Lower lobe of right lung (tissue), 2 donors: ENCODE measurements around the gene MEIOB. TPM values are rescaled to one million over a fixed set of nuclear protein-coding genes. Genes with fewer than 3 reads are reported as not detected.

Experiments
- ATAC-seq, 2 donors: fragments of 200-7000 bp; cut with Tn5 transposase; one replicate each; pipeline ENCODE4 v1.9.1; 2020 to 2022; ENCODE audit warnings: mild to moderate bottlenecking in 2 of 2, moderate library complexity in 2 of 2
- DNase-seq: peaks from one replicate; pipeline ENCODE4 v3.0.0-alpha.2; 2020
- H3K27ac ChIP-seq: fragments of 200-600 bp; one replicate; pipeline ENCODE4 v1.8.0; 2022
- H3K27me3 ChIP-seq: fragments of 200-600 bp; one replicate; pipeline ENCODE4 v1.8.0; 2022; ENCODE audit warnings: low read depth
- H3K36me3 ChIP-seq: fragments of 200-600 bp; one replicate; pipeline ENCODE4 v1.8.0; 2022; ENCODE audit warnings: mild to moderate bottlenecking
- H3K4me1 ChIP-seq: fragments of 200-600 bp; one replicate; pipeline ENCODE4 v1.8.0; 2022
- H3K4me3 ChIP-seq: fragments of 200-600 bp; one replicate; pipeline ENCODE4 v1.8.0; 2022; ENCODE audit warnings: mild to moderate bottlenecking
- H3K9me3 ChIP-seq: fragments of 200-600 bp; one replicate; pipeline ENCODE4 v1.8.0; 2022
- intact Hi-C: fragments of 100-400 bp; cut with DNase I; formaldehyde crosslinking; loops from one replicate; pipeline ENCODE4 v1.11.0; 2022
- total RNA-seq: library from RNA; stranded (reverse); fragmentation: NEBNext Ultra II Directional; extraction: Animal tissue kit (Norgen Biotek cat#: 25700); gene quantifications from one replicate; pipeline ENCODE4 v1.2.1, GENCODE V29; 2021
- TF ChIP-seq, protein P1 (sequence below): fragments of 200-600 bp; IDR thresholded peaks from one replicate; pipeline ENCODE4 v1.8.0; 2022; ENCODE audit warnings: antibody characterized with exemption, mild to moderate bottlenecking
- donor health status: DM: no; HTN: yes; CAD: no; lungs with severe emphysema.

The MEIOB gene
- total RNA-seq, 1 donor from 2014 or later: not detected

DNA sequence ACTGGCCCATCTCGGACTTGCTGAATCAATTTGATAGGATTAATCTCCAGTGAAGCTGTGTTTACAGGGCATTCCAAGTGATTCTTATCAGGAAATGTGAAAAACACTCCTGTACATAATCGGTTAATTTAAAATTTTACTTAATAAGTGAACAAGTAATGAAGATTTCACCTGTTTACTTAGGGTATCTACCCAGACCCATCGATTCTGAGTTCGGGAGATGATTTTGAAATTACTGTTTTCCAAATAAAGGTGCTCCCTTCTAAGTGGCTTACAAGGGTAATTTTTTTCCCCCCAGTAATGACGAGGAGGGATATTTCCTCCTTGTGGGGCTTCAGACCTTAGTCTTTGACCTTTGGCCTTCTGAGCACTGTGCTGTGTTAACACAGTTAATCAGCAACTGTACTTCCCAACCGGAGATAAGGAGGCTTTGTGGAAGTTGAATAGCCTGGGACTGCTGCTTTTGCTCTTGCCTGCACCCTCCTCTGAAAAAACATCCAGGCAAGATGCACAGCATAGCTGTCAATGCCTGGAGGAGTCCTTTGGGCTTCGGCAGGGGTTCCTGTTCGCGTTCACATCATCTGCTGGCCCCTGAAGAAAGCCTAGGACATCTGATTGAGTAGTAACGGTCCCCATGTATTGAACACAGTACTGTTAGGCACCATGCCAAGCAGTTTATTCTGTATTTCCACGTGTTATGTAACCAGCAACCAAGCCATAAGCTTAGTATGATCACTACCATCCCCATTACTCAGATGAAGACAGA, 43.1 kb downstream of the MEIOB start:
- ATAC-seq (no peak), DNase-seq (no peak)
- intact Hi-C loops: no loop called here
- H3K36me3 ChIP-seq: peaks cover 16% of the 10 kb centered on the region
- H3K4me1 ChIP-seq: peaks cover 47% of the 10 kb centered on the region
- no peak overlapping the region for H3K27ac ChIP-seq
- H3K4me3 ChIP-seq: peak overlapping the region; percentile 98
- no peaks in the 10 kb centered on the region for H3K27me3 ChIP-seq
- TF ChIP-seq, protein P1, sequence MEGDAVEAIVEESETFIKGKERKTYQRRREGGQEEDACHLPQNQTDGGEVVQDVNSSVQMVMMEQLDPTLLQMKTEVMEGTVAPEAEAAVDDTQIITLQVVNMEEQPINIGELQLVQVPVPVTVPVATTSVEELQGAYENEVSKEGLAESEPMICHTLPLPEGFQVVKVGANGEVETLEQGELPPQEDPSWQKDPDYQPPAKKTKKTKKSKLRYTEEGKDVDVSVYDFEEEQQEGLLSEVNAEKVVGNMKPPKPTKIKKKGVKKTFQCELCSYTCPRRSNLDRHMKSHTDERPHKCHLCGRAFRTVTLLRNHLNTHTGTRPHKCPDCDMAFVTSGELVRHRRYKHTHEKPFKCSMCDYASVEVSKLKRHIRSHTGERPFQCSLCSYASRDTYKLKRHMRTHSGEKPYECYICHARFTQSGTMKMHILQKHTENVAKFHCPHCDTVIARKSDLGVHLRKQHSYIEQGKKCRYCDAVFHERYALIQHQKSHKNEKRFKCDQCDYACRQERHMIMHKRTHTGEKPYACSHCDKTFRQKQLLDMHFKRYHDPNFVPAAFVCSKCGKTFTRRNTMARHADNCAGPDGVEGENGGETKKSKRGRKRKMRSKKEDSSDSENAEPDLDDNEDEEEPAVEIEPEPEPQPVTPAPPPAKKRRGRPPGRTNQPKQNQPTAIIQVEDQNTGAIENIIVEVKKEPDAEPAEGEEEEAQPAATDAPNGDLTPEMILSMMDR: no peak
- H3K9me3 ChIP-seq: no peaks in the 10 kb centered on the region

DNA sequence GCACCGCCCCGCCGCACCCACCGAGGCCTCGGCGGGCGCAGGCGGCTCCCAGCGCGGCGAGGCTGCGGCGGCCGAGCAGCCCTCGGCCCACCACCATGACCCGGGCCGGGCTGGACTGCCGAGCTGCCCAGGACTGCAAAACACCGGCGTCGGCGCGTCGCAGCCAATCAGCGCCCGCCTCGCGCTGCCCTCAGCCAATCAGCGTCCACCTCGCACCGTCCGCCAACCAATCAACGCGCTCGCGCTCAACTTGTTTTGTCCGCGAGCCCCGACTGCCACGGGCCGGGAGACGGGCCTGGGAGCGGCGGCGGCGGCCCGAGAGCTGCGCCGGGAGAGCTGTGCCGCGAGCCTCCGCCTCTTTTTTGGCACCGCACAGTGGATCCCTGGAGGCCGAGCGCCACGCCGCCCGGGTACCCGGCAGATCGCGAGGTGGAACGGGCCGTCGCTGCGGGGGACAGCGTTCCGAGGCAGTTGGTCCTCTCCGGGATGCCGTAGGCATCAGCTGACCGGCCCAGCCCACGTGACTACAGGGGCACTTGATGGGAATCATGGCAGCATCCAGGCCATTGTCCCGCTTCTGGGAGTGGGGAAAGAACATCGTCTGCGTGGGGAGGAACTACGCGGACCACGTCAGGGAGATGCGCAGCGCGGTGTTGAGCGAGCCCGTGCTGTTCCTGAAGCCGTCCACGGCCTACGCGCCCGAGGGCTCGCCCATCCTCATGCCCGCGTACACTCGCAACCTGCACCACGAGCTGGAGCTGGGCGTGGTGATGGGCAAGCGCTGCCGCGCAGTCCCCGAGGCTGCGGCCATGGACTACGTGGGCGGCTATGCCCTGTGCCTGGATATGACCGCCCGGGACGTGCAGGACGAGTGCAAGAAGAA, 45.0 kb downstream of the MEIOB start, which contains the start of the genes FAHD1 and HAGH:
FAHD1 (plus strand) TSS at position 516 of the 883 bp plus-strand sequence; CDS start at position 549, 33 bp downstream.
HAGH (minus strand) TSS at position 135 of the 883 bp plus-strand sequence; CDS start at position 97, 38 bp downstream.
- H3K4me3 ChIP-seq: peak within 1 kb of the TSS; percentile 98
- DNase-seq (peak; percentile 94), ATAC-seq (peak; percentile 96 to 97)
- peaks cover 27% of the 10 kb centered on the region for H3K36me3 ChIP-seq
- intact Hi-C loops: no loop called here
- H3K27me3 ChIP-seq: no peaks in the 10 kb centered on the region
- no peaks in the 10 kb centered on the region for H3K9me3 ChIP-seq
- TF ChIP-seq, protein P1: no peak
- peak within 1 kb of the TSS; percentile 89 for H3K27ac ChIP-seq
- peaks cover 50% of the 10 kb centered on the region for H3K4me1 ChIP-seq

DNA sequence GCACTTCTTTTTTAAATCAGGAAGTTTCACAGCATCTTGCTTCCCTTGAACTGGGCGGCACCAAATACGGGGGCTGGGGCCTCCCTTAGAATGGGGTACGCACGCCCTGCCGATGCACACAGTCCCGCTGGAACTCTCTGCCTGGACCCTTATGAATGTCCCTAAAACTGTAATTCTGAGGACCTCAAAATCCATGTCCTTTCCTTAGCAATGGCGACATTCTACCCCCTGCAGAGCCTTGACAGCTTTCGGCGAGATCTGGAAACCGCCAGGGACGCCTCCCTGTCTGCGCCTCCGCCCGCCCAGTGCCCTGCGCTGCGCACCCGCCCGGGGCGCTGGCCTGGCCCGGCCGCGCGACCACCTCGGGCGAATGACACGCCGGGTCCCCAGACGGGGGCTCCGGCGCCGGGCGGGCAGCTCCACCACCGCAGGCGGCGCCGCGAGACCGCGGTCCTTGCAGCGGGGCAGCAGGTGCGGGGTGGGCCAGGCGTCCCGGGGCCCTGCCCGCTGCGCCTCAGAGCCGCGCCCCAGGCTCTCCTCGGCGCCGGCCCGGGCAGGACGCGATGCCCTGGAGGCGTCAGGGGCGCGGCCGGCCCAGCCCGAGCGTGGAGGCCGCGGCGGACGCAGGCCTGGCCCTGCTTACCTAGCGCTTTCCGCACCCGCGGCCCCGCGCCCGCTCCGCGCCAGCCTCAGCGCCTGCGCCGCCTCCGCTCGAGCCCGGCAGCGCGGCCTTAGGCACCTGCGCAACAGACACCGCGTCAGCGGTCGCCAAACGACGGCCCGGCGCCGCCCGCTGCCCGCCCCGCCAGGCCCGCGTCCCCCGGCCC, 45.9 kb downstream of the MEIOB start:
- intact Hi-C loops: no loop called here
- Histone ChIP-seq H3K9me3 (no peaks in the 10 kb centered on the region), H3K4me1 (peaks cover 50% of the 10 kb centered on the region), H3K27ac (peak overlapping the region; percentile 89), H3K36me3 (peaks cover 31% of the 10 kb centered on the region), H3K4me3 (peak overlapping the region; percentile 98), H3K27me3 (no peaks in the 10 kb centered on the region)
- DNase-seq (peak; percentile 79), ATAC-seq (peak; percentile 46)
- TF ChIP-seq, protein P1: no peak

GRCh38 chr16:1825381-1825863, 46.5 kb downstream of the MEIOB start:
- Histone ChIP-seq H3K4me1 (peaks cover 50% of the 10 kb centered on the region), H3K27me3 (no peaks in the 10 kb centered on the region), H3K27ac (peak overlapping the region; percentile 89), H3K4me3 (peak overlapping the region; percentile 98), H3K9me3 (no peaks in the 10 kb centered on the region), H3K36me3 (peaks cover 34% of the 10 kb centered on the region)
- DNase-seq (no peak), ATAC-seq (no peak)
- TF ChIP-seq, protein P1: no peak
- intact Hi-C loops: no loop called here

DNA sequence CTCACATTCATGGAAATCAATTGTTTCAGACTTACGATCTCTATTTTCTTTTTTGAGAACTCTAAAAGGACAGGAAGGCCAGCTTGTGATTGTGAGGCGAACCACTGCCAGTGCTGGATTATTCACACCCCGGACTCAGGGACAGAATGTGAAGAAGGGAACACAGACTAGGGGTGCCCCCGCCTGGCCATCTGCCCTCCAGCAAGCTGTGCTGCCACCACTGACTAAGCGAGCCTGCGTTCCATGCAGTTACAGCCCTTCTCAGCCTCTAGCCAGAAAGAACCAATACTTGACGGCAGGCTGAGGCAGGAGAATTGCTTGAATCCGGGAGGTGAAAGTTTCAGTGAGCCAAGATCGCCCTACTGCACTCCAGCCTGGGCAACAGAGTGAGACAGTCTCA, 48.1 kb downstream of the MEIOB start:
- intact Hi-C loops: no loop called here
- no peak overlapping the region for H3K4me3 ChIP-seq
- peaks cover 41% of the 10 kb centered on the region for H3K36me3 ChIP-seq
- peaks cover 38% of the 10 kb centered on the region for H3K4me1 ChIP-seq
- ATAC-seq (no peak), DNase-seq (no peak)
- H3K27me3 ChIP-seq: no peaks in the 10 kb centered on the region
- H3K9me3 ChIP-seq: no peaks in the 10 kb centered on the region
- TF ChIP-seq, protein P1: no peak
- no peak overlapping the region for H3K27ac ChIP-seq
